ENCODE results near the gene VMP1. TPM values are rescaled to one million over a fixed set of nuclear protein-coding genes. Genes with fewer than 3 reads are reported as not detected.
"Not testable (repeated sequence)": the region's sequence is repeated elsewhere in the genome, so short reads cannot be mapped to it uniquely, and the experiment has no call there.

The VMP1 gene
- total RNA-seq, 1 experiment from 2014 or later, result 277 TPM

DNA sequence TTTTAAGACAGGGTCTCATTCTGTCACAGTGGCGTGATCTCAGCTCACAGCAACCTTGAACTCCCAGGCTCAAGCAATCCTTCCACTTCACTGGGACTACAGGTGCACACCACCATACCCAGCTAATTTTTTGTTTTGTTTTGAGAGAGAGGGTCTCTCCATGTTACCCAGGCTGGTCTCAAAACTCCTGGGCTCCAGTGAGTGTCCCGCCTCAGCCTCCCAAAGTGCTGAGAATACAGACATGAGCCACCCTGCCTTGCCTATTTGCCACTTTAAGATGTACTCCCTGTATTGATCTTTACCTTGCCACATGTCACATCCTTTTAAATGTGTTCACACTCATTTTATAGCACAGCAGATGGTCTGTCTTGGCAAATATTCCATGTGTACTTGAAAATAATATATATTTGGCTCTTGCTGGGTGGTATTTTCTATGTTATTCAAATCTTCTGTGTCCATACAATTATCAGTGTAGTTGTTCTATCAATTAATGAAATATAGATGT lies 50.5 kb downstream of the VMP1 start:
- ATAC-seq, result no peak
- H3K9me3 ChIP-seq (ENCODE audit: low read length), result no peaks in the 10 kb centered on the region
- no peak for DNase-seq
- TF ChIP-seq EZH2phosphoT487 (IDR thresholded peaks at IDR 0.05; ENCODE audit: borderline replicate concordance, low read length) (no peak), EZH2 (IDR thresholded peaks at IDR 0.05; ENCODE audit: low read length, unreplicated experiment) (no peak)
- H3K9ac ChIP-seq (ENCODE audit: low read length), result no peak overlapping the region
- no peak overlapping the region for H3K27ac ChIP-seq (ENCODE audit: low read length)
- POLR2A ChIA-PET (ENCODE audit: unreplicated experiment), result interaction anchor here (0.6 kb wide), 2 partner anchors 87 to 95 kb away, joined by 3 to 22 read pairs; no protein-coding TSS in a partner anchor
- H3K27me3 ChIP-seq (ENCODE audit: low read length), result no peaks in the 10 kb centered on the region
- peaks cover 7% of the 10 kb centered on the region; the same call in 1 of the 2 replicates for H3K36me3 ChIP-seq (ENCODE audit: low read depth, low read length)
- intact Hi-C loops (cut with micrococcal nuclease), result no loop called here
- no TSS peak for BruUV-seq (replicated peaks)
- peaks cover 27% of the 10 kb centered on the region for H3F3A ChIP-seq (ENCODE audit: low read length, unreplicated experiment)
- peaks cover 60% of the 10 kb centered on the region for H3K79me2 ChIP-seq (ENCODE audit: low read length)
- no peak overlapping the region for H3K4me3 ChIP-seq (ENCODE audit: low read length)
- no peak overlapping the region for H2AFZ ChIP-seq (ENCODE audit: low read length)
- peaks cover 60% of the 10 kb centered on the region for H3K4me1 ChIP-seq (ENCODE audit: insufficient read depth, low read length)
- CTCF ChIA-PET, result no interaction called here
- H3K9me2 ChIP-seq (replicated peaks; ENCODE audit: low read length), result no peaks in the 10 kb centered on the region
- no peaks in the 10 kb centered on the region for H4K20me1 ChIP-seq (ENCODE audit: low read length)
- H3K4me2 ChIP-seq (ENCODE audit: low read length), result no peak overlapping the region

DNA sequence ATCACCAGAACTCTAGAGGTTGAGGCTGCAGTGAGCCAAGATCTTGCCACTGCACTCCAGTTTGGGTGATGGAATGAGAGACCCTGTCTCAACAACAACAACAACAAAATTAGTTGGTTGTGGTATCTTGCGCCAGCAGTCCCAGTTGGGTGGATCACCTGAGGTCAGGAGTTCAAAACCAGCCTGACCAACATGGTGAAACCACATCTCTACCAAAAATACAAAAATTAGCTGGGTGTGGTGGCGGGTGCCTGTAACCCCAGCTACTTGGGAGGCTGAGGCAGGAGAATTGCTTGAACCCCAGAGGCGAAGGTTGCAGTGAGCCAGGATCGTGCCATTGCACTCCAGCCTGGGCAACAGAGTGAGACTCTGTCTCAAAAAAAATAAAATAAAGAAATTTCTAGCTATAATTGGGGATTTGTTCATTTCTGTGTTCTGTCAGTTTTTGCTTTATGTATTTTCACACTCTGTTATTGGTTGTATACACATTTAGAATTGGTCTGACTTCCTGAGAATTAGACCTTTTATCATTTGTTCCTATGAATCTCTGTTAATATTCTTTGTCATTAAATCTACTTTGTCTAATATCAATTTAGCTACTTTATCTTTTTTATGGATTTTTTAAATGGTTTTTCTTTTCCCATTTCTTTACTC lies 51.7 kb downstream of the VMP1 start:
- not testable (repeated sequence) for H3K9me2 ChIP-seq (replicated peaks; ENCODE audit: low read length); ATAC-seq

DNA sequence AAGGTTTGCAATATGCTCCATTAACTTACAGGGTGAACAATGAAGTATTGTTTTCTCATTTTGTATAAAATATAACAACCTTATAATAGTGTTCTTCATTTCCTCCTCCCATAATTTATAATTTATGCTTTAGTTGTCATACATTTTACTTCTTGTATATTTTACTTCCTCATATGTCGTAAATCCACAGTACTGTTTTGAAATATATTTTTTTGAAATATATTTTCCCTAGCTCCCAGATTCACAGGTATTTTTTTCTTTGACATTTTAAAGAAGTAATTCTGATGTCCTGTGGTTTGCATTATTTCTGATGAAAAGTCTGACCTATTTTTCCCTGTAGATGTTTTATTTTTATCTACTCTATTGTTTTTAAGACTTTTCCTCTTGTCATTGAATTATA lies 52.7 kb downstream of the VMP1 start:
- ATAC-seq (no peak), DNase-seq (no peak)
- no peaks in the 10 kb centered on the region for H3K27me3 ChIP-seq (ENCODE audit: low read length)
- H3K4me1 ChIP-seq (ENCODE audit: insufficient read depth, low read length), result peaks cover 56% of the 10 kb centered on the region
- H2AFZ ChIP-seq (ENCODE audit: low read length), result no peak overlapping the region
- no peak overlapping the region for H3K4me2 ChIP-seq (ENCODE audit: low read length)
- H3K9ac ChIP-seq (ENCODE audit: low read length), result no peak overlapping the region
- no peaks in the 10 kb centered on the region for H4K20me1 ChIP-seq (ENCODE audit: low read length)
- peaks cover 18% of the 10 kb centered on the region for H3F3A ChIP-seq (ENCODE audit: low read length, unreplicated experiment)
- H3K9me3 ChIP-seq (ENCODE audit: low read length), result no peaks in the 10 kb centered on the region
- POLR2A ChIA-PET (ENCODE audit: unreplicated experiment), result interaction anchor here (0.6 kb wide), 1 partner anchor 10 kb away, joined by 10 read pairs; no protein-coding TSS in a partner anchor
- intact Hi-C loops (cut with micrococcal nuclease), result no loop called here
- TF ChIP-seq EZH2phosphoT487 (IDR thresholded peaks at IDR 0.05; ENCODE audit: borderline replicate concordance, low read length) (no peak), EZH2 (IDR thresholded peaks at IDR 0.05; ENCODE audit: low read length, unreplicated experiment) (no peak)
- TF ChIP-seq, protein P1, sequence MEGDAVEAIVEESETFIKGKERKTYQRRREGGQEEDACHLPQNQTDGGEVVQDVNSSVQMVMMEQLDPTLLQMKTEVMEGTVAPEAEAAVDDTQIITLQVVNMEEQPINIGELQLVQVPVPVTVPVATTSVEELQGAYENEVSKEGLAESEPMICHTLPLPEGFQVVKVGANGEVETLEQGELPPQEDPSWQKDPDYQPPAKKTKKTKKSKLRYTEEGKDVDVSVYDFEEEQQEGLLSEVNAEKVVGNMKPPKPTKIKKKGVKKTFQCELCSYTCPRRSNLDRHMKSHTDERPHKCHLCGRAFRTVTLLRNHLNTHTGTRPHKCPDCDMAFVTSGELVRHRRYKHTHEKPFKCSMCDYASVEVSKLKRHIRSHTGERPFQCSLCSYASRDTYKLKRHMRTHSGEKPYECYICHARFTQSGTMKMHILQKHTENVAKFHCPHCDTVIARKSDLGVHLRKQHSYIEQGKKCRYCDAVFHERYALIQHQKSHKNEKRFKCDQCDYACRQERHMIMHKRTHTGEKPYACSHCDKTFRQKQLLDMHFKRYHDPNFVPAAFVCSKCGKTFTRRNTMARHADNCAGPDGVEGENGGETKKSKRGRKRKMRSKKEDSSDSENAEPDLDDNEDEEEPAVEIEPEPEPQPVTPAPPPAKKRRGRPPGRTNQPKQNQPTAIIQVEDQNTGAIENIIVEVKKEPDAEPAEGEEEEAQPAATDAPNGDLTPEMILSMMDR (conservative IDR thresholded peaks at IDR 0.05; ENCODE audit: low read depth, low read length), result no peak
- peaks cover 11% of the 10 kb centered on the region for H3K36me3 ChIP-seq (ENCODE audit: low read depth, low read length)
- CTCF ChIA-PET, result no interaction called here
- no peaks in the 10 kb centered on the region for H3K9me2 ChIP-seq (replicated peaks; ENCODE audit: low read length)
- H3K27ac ChIP-seq (ENCODE audit: low read length), result no peak overlapping the region
- H3K79me2 ChIP-seq (ENCODE audit: low read length), result peaks cover 51% of the 10 kb centered on the region
- H3K4me3 ChIP-seq (ENCODE audit: low read length), result no peak overlapping the region
- no TSS peak for BruUV-seq (replicated peaks)

More for the DNA sequence above, 51.7 kb downstream of the VMP1 start:
- intact Hi-C loops (cut with micrococcal nuclease); H3K27me3 ChIP-seq (ENCODE audit: low read length); H3K4me3 ChIP-seq (ENCODE audit: low read length); BruUV-seq (replicated peaks); H3K36me3 ChIP-seq (ENCODE audit: low read depth, low read length); H3K4me2 ChIP-seq (ENCODE audit: low read length); CTCF ChIA-PET; H4K20me1 ChIP-seq (ENCODE audit: low read length); H2AFZ ChIP-seq (ENCODE audit: low read length); H3K9me3 ChIP-seq (ENCODE audit: low read length); DNase-seq; H3K9ac ChIP-seq (ENCODE audit: low read length); H3K27ac ChIP-seq (ENCODE audit: low read length); POLR2A ChIA-PET (ENCODE audit: unreplicated experiment): not testable (repeated sequence)
- H3K4me1 ChIP-seq (ENCODE audit: insufficient read depth, low read length), result peaks cover 60% of the 10 kb centered on the region
- peaks cover 21% of the 10 kb centered on the region for H3F3A ChIP-seq (ENCODE audit: low read length, unreplicated experiment)
- peaks cover 56% of the 10 kb centered on the region for H3K79me2 ChIP-seq (ENCODE audit: low read length)
